WTC11 (cell line): Measurements from ENCODE around the gene OSCAR. TPM values are rescaled to one million over a fixed set of nuclear protein-coding genes. Genes with fewer than 3 reads are reported as not detected.

ENCODE experiments used
- ATAC-seq: fragments of 200-7000 bp; cut with Tn5 transposase; 2 replicates; pipeline ENCODE4 v1.10.0; 2021; ENCODE audit warnings: mild to moderate bottlenecking, moderate library complexity
- CTCF ChIA-PET: fragments of 300-600 bp; sonication (Branson Sonifier 250); formaldehyde crosslinking; loops from one replicate; lab custom pipeline; 2021; ENCODE audit warnings: antibody characterized with exemption; lab: Charles Lee
- POLR2A ChIA-PET: fragments of 350-600 bp; sonication (Branson Sonifier 250); formaldehyde crosslinking; loops from one replicate; lab custom pipeline; 2021; ENCODE audit warnings: antibody characterized with exemption; lab: Charles Lee
- DNase-seq: peaks from one replicate; pipeline ENCODE4 v3.0.0; 2021; ENCODE audit warnings: low spot score
- H3K27ac Mint-ChIP-seq: 2 replicates; pipeline ENCODE4 v1.8.0; 2021; ENCODE audit warnings: mixed read lengths
- H3K27me3 Mint-ChIP-seq: 2 replicates; pipeline ENCODE4 v1.8.0; 2021; ENCODE audit warnings: low read depth, mild to moderate bottlenecking, moderate library complexity, mixed read lengths
- H3K36me3 Mint-ChIP-seq: 2 replicates; pipeline ENCODE4 v1.8.0; 2021; ENCODE audit warnings: mixed read lengths
- H3K4me1 Mint-ChIP-seq: 2 replicates; pipeline ENCODE4 v1.8.0; 2022; ENCODE audit warnings: mixed read lengths
- H3K4me3 Mint-ChIP-seq: 2 replicates; pipeline ENCODE4 v1.8.0; 2021; ENCODE audit warnings: mild to moderate bottlenecking, moderate library complexity, mixed read lengths
- H3K9me3 Mint-ChIP-seq: 2 replicates; pipeline ENCODE4 v1.8.0; 2021; ENCODE audit warnings: mixed read lengths
- CBFB ChIP-seq: sonication (generic); formaldehyde crosslinking; IDR thresholded peaks from 2 replicates; pipeline ENCODE4 v1.8.1; 2022; ENCODE audit warnings: mild to moderate bottlenecking, low read depth, missing genetic modification reagents
- GTF2I ChIP-seq: fragments of 250-450 bp; sonication (Bioruptor Pico); conservative IDR thresholded peaks from 2 replicates; pipeline ENCODE4 v1.4.0; 2021; ENCODE audit warnings: mild to moderate bottlenecking
- NFE2L1 ChIP-seq: sonication (generic); formaldehyde crosslinking; IDR thresholded peaks from 2 replicates; pipeline ENCODE4 v1.8.1; 2023; ENCODE audit warnings: missing genetic modification reagents
- NR1H2 ChIP-seq: sonication (generic); formaldehyde crosslinking; IDR thresholded peaks from 2 replicates; pipeline ENCODE4 v1.9.0; 2021; ENCODE audit warnings: mild to moderate bottlenecking, moderate library complexity, missing genetic modification reagents
- ZBTB21 ChIP-seq: sonication (generic); formaldehyde crosslinking; IDR thresholded peaks from 2 replicates; pipeline ENCODE4 v1.8.1; 2023; ENCODE audit warnings: mild to moderate bottlenecking, missing genetic modification reagents, borderline replicate concordance
- total RNA-seq: library from RNA; stranded (reverse); gene quantifications from 3 replicates; pipeline ENCODE4 v1.2.3, GENCODE V29; 2021
- TF ChIP-seq, protein P1 (sequence below): sonication (generic); formaldehyde crosslinking; IDR thresholded peaks from 2 replicates; pipeline ENCODE4 v1.8.1; 2023; ENCODE audit warnings: mild to moderate bottlenecking, missing genetic modification reagents
- TF ChIP-seq, protein P2 (sequence below): fragments of 250-450 bp; sonication (Bioruptor Pico); IDR thresholded peaks from 2 replicates; pipeline ENCODE4 v1.9.0; 2021; ENCODE audit warnings: mild to moderate bottlenecking, borderline replicate concordance
- TF ChIP-seq, protein P3 (sequence below): sonication (generic); formaldehyde crosslinking; IDR thresholded peaks from 2 replicates; pipeline ENCODE4 v1.8.0; 2023; ENCODE audit warnings: missing genetic modification reagents, mild to moderate bottlenecking, borderline replicate concordance
- TF ChIP-seq, protein P4 (sequence below): sonication (generic); formaldehyde crosslinking; IDR thresholded peaks from 2 replicates; pipeline ENCODE4 v1.8.1; 2022; ENCODE audit warnings: missing genetic modification reagents, borderline replicate concordance
- TF ChIP-seq, protein P5 (sequence below): sonication (generic); formaldehyde crosslinking; IDR thresholded peaks from 2 replicates; pipeline ENCODE4 v1.8.0; 2022; ENCODE audit warnings: mild to moderate bottlenecking, missing genetic modification reagents

The OSCAR gene
- total RNA-seq, 1 experiment from 2014 or later = 2.3 TPM

DNA sequence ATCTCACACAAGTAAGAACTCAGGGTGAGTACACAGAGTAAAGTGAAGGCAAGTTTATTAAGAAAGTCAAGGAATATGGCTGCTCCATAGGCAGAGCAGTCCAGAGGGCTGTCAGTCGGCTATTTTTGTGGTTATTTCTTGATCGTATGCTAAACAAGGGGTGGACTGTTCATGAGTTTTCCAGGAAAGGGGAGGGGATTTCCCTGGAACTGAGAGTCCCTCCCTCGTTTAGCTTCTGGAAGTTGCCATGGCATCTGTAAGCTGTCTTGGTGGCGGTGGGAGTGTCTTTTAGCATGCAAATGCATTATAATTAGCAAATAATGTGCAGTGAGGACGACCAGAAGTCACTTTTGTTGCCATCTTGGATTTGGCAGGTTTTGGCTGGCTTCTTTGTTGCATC is 31.1 kb downstream of the OSCAR start:
- ChIA-PET CTCF (interaction anchor here (0.5 kb wide), 1 partner anchor 29 kb away, joined by 3 read pairs; no protein-coding TSS in a partner anchor), POLR2A (interaction anchor here (0.6 kb wide), 1 partner anchor 8 kb away, joined by 7 read pairs; no protein-coding TSS in a partner anchor)

More for the DNA sequence above, 31.1 kb downstream of the OSCAR start:
- ATAC-seq (no peak), DNase-seq (no peak)
- Mint-ChIP-seq H3K4me3 (no peak overlapping the region), H3K36me3 (0 out of 2 replicates have a peak, but pooled peaks cover 4% of the 10 kb centered on the region), H3K9me3 (peaks cover 12% of the 10 kb centered on the region), H3K27ac (no peak overlapping the region), H3K27me3 (peaks cover 2% of the 10 kb centered on the region; the same call in 1 of the 2 replicates), H3K4me1 (no peaks in the 10 kb centered on the region)
- TF ChIP-seq, protein P1, sequence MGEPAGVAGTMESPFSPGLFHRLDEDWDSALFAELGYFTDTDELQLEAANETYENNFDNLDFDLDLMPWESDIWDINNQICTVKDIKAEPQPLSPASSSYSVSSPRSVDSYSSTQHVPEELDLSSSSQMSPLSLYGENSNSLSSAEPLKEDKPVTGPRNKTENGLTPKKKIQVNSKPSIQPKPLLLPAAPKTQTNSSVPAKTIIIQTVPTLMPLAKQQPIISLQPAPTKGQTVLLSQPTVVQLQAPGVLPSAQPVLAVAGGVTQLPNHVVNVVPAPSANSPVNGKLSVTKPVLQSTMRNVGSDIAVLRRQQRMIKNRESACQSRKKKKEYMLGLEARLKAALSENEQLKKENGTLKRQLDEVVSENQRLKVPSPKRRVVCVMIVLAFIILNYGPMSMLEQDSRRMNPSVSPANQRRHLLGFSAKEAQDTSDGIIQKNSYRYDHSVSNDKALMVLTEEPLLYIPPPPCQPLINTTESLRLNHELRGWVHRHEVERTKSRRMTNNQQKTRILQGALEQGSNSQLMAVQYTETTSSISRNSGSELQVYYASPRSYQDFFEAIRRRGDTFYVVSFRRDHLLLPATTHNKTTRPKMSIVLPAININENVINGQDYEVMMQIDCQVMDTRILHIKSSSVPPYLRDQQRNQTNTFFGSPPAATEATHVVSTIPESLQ = no peak
- TF ChIP-seq NR1H2 (CRISPR knock-in tag) = no peak
- TF ChIP-seq, protein P2, sequence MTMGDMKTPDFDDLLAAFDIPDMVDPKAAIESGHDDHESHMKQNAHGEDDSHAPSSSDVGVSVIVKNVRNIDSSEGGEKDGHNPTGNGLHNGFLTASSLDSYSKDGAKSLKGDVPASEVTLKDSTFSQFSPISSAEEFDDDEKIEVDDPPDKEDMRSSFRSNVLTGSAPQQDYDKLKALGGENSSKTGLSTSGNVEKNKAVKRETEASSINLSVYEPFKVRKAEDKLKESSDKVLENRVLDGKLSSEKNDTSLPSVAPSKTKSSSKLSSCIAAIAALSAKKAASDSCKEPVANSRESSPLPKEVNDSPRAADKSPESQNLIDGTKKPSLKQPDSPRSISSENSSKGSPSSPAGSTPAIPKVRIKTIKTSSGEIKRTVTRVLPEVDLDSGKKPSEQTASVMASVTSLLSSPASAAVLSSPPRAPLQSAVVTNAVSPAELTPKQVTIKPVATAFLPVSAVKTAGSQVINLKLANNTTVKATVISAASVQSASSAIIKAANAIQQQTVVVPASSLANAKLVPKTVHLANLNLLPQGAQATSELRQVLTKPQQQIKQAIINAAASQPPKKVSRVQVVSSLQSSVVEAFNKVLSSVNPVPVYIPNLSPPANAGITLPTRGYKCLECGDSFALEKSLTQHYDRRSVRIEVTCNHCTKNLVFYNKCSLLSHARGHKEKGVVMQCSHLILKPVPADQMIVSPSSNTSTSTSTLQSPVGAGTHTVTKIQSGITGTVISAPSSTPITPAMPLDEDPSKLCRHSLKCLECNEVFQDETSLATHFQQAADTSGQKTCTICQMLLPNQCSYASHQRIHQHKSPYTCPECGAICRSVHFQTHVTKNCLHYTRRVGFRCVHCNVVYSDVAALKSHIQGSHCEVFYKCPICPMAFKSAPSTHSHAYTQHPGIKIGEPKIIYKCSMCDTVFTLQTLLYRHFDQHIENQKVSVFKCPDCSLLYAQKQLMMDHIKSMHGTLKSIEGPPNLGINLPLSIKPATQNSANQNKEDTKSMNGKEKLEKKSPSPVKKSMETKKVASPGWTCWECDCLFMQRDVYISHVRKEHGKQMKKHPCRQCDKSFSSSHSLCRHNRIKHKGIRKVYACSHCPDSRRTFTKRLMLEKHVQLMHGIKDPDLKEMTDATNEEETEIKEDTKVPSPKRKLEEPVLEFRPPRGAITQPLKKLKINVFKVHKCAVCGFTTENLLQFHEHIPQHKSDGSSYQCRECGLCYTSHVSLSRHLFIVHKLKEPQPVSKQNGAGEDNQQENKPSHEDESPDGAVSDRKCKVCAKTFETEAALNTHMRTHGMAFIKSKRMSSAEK (CRISPR knock-in tag) = no peak
- TF ChIP-seq, protein P3, sequence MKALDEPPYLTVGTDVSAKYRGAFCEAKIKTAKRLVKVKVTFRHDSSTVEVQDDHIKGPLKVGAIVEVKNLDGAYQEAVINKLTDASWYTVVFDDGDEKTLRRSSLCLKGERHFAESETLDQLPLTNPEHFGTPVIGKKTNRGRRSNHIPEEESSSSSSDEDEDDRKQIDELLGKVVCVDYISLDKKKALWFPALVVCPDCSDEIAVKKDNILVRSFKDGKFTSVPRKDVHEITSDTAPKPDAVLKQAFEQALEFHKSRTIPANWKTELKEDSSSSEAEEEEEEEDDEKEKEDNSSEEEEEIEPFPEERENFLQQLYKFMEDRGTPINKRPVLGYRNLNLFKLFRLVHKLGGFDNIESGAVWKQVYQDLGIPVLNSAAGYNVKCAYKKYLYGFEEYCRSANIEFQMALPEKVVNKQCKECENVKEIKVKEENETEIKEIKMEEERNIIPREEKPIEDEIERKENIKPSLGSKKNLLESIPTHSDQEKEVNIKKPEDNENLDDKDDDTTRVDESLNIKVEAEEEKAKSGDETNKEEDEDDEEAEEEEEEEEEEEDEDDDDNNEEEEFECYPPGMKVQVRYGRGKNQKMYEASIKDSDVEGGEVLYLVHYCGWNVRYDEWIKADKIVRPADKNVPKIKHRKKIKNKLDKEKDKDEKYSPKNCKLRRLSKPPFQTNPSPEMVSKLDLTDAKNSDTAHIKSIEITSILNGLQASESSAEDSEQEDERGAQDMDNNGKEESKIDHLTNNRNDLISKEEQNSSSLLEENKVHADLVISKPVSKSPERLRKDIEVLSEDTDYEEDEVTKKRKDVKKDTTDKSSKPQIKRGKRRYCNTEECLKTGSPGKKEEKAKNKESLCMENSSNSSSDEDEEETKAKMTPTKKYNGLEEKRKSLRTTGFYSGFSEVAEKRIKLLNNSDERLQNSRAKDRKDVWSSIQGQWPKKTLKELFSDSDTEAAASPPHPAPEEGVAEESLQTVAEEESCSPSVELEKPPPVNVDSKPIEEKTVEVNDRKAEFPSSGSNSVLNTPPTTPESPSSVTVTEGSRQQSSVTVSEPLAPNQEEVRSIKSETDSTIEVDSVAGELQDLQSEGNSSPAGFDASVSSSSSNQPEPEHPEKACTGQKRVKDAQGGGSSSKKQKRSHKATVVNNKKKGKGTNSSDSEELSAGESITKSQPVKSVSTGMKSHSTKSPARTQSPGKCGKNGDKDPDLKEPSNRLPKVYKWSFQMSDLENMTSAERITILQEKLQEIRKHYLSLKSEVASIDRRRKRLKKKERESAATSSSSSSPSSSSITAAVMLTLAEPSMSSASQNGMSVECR (CRISPR knock-in tag) = no peak
- TF ChIP-seq ZBTB21 (CRISPR knock-in tag) = no peak
- TF ChIP-seq GTF2I (CRISPR knock-in tag) = no peak
- TF ChIP-seq, protein P4, sequence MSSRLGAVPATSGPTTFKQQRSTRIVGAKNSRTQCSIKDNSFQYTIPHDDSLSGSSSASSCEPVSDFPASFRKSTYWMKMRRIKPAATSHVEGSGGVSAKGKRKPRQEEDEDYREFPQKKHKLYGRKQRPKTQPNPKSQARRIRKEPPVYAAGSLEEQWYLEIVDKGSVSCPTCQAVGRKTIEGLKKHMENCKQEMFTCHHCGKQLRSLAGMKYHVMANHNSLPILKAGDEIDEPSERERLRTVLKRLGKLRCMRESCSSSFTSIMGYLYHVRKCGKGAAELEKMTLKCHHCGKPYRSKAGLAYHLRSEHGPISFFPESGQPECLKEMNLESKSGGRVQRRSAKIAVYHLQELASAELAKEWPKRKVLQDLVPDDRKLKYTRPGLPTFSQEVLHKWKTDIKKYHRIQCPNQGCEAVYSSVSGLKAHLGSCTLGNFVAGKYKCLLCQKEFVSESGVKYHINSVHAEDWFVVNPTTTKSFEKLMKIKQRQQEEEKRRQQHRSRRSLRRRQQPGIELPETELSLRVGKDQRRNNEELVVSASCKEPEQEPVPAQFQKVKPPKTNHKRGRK (CRISPR knock-in tag) = no peak
- TF ChIP-seq NFE2L1 (CRISPR knock-in tag) = no peak
- TF ChIP-seq, protein P5, sequence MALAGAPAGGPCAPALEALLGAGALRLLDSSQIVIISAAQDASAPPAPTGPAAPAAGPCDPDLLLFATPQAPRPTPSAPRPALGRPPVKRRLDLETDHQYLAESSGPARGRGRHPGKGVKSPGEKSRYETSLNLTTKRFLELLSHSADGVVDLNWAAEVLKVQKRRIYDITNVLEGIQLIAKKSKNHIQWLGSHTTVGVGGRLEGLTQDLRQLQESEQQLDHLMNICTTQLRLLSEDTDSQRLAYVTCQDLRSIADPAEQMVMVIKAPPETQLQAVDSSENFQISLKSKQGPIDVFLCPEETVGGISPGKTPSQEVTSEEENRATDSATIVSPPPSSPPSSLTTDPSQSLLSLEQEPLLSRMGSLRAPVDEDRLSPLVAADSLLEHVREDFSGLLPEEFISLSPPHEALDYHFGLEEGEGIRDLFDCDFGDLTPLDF (CRISPR knock-in tag) = no peak
- no peak for TF ChIP-seq CBFB (CRISPR knock-in tag)
